Caco-2 (cell line): ENCODE data around the gene RNF7. TPM values are rescaled to one million over a fixed set of nuclear protein-coding genes. Genes with fewer than 3 reads are reported as not detected.

ENCODE experiments used
- BruUV-seq: library from RNA; stranded (reverse); fragments of 400-500 nt; replicated peaks from 2 replicates; lab custom pipeline; 2021; lab: Mats Ljungman, UMichigan
- CTCF ChIA-PET: fragments of 300-600 bp; sonication (Branson Sonifier 250); formaldehyde crosslinking; loops from one replicate; lab custom pipeline; 2022; ENCODE audit warnings: antibody characterized with exemption; lab: Charles Lee
- POLR2A ChIA-PET: fragments of 300-600 bp; sonication (Branson Sonifier 250); formaldehyde crosslinking; loops from one replicate; lab custom pipeline; 2022; ENCODE audit warnings: antibody characterized with exemption; lab: Charles Lee
- DNase-seq, 2 experiments: peaks; one replicate each; pipeline versions ENCODE4 v3.0.0 to v3.0.0-alpha.2; 2020 to 2022
- H3K27me3 ChIP-seq: replicated peaks from 2 replicates; pipeline ENCODE4 v1.6.0; 2011; ENCODE audit warnings: low read length; ENCODE audit not compliant: control insufficient read depth, insufficient read depth
- H3K36me3 ChIP-seq: 2 replicates; pipeline ENCODE4 v1.5.1; 2011; ENCODE audit warnings: low read length; ENCODE audit not compliant: control insufficient read depth, insufficient read depth
- H3K4me1 ChIP-seq: fragments of 250-450 bp; sonication (Bioruptor Pico); 2 replicates; pipeline ENCODE4 v1.5.1; 2020; ENCODE audit warnings: mild to moderate bottlenecking
- H3K4me3 ChIP-seq: 2 replicates; pipeline ENCODE4 v1.5.1; 2011; ENCODE audit warnings: low read depth, mild to moderate bottlenecking, control low read depth, low read length
- H3K9me3 ChIP-seq: fragments of 250-450 bp; sonication (Bioruptor Pico); 2 replicates; pipeline ENCODE4 v1.5.1; 2020; ENCODE audit warnings: mild to moderate bottlenecking, moderate library complexity
- H3K27ac Mint-ChIP-seq: one replicate; pipeline ENCODE4 v1.8.0; 2022; ENCODE audit warnings: mixed read lengths; ENCODE audit not compliant: unreplicated experiment
- H3K27me3 Mint-ChIP-seq: one replicate; pipeline ENCODE4 v1.8.0; 2022; ENCODE audit warnings: mixed read lengths; ENCODE audit not compliant: insufficient read depth, unreplicated experiment
- H3K36me3 Mint-ChIP-seq: one replicate; pipeline ENCODE4 v1.8.0; 2022; ENCODE audit warnings: mild to moderate bottlenecking, mixed read lengths; ENCODE audit not compliant: insufficient read depth, unreplicated experiment
- H3K4me1 Mint-ChIP-seq: one replicate; pipeline ENCODE4 v1.8.0; 2022; ENCODE audit warnings: low read depth, mixed read lengths; ENCODE audit not compliant: unreplicated experiment
- H3K4me3 Mint-ChIP-seq: one replicate; pipeline ENCODE4 v1.8.0; 2022; ENCODE audit warnings: mild to moderate bottlenecking, moderate library complexity, mixed read lengths; ENCODE audit not compliant: unreplicated experiment
- H3K9me3 Mint-ChIP-seq: one replicate; pipeline ENCODE4 v1.8.0; 2022; ENCODE audit warnings: mixed read lengths; ENCODE audit not compliant: unreplicated experiment
- CTCF ChIP-seq, 2 experiments: fragments of 200-600 bp in 1 of 2; IDR thresholded peaks; 1 replicate in 1 of 2; 2 replicates in 1 of 2; pipeline versions ENCODE4 v1.5.1 to v1.8.0; 2011 to 2022; ENCODE audit warnings: antibody characterized with exemption in 1 of 2, control low read depth in 1 of 2, inconsistent platforms in 1 of 2, low read depth in 1 of 2, low read length in 1 of 2, mild to moderate bottlenecking in 1 of 2, moderate library complexity in 1 of 2; ENCODE audit not compliant: insufficient read depth in 1 of 2, severe bottlenecking in 1 of 2, unreplicated experiment in 1 of 2
- intact Hi-C: fragments of 100-400 bp; cut with micrococcal nuclease; formaldehyde crosslinking; loops from one replicate; pipeline ENCODE4 v1.10.0; 2022; ENCODE audit not compliant: unreplicated experiment
- total RNA-seq: library from RNA; stranded (reverse); gene quantifications from 2 replicates; pipeline ENCODE4 v1.2.3, GENCODE V29; 2022

Gene RNF7
- total RNA-seq, 1 experiment from 2014 or later, result 96.3 TPM

- Mint-ChIP-seq H3K4me3 (no peak overlapping the region), H3K4me1 (no peaks in the 10 kb centered on the region), H3K27ac (no peak overlapping the region), H3K27me3 (peaks cover 2% of the 10 kb centered on the region), H3K9me3 (no peaks in the 10 kb centered on the region), H3K36me3 (no peaks in the 10 kb centered on the region)
- Histone ChIP-seq H3K36me3 (no peaks in the 10 kb centered on the region), H3K27me3 (no peaks in the 10 kb centered on the region), H3K4me1 (no peaks in the 10 kb centered on the region), H3K9me3 (no peaks in the 10 kb centered on the region), H3K4me3 (no peak overlapping the region)
- intact Hi-C loops, result no loop called here
- ChIA-PET CTCF (no interaction called here), POLR2A (no interaction called here)
- no peak for DNase-seq
- no peak for TF ChIP-seq CTCF (IDR thresholded peaks at IDR 0.05; ENCODE audit: insufficient read depth in 1 of 2, low read depth in 1 of 2, low read length in 1 of 2, severe bottlenecking in 1 of 2, unreplicated experiment in 1 of 2)
- BruUV-seq, result no TSS peak
These were observed 35.6 kb downstream of the RNF7 start for GRCh38 chr3:141773676-141774075.

GRCh38 chr3:141776376-141776775, 38.3 kb downstream of the RNF7 start:
- Histone ChIP-seq H3K36me3 (no peaks in the 10 kb centered on the region), H3K27me3 (no peaks in the 10 kb centered on the region), H3K9me3 (no peaks in the 10 kb centered on the region), H3K4me1 (no peaks in the 10 kb centered on the region), H3K4me3 (no peak overlapping the region)
- Mint-ChIP-seq H3K9me3 (no peaks in the 10 kb centered on the region), H3K36me3 (no peaks in the 10 kb centered on the region), H3K4me3 (no peak overlapping the region), H3K4me1 (no peaks in the 10 kb centered on the region), H3K27ac (no peak overlapping the region), H3K27me3 (no peaks in the 10 kb centered on the region)
- no TSS peak for BruUV-seq
- no peak for DNase-seq
- POLR2A ChIA-PET, result no interaction called here
- intact Hi-C loops, result no loop called here
- CTCF ChIA-PET, result no interaction called here
- no peak for TF ChIP-seq CTCF (IDR thresholded peaks at IDR 0.05; ENCODE audit: insufficient read depth in 1 of 2, low read depth in 1 of 2, low read length in 1 of 2, severe bottlenecking in 1 of 2, unreplicated experiment in 1 of 2)

DNA sequence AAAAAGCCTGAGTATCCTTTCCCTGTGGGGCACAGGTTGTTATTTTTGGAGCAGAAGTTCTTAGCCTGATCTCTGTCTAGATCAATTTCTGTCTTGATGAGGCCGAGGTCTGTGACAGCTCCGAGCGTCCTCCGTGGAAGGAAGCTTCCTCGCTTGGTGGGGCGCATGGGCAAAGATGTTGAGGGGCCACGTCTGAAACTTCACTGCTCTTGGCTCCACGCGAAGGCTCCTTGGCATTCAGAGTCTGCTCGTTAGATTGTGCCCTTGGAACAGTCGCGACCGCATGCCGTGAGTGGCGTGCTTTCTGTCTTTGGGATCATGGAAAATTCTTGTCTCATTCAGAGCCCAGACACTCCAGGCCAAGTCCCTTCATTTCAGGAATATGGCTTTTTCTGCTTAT, 38.8 kb downstream of the RNF7 start:
- no peak for TF ChIP-seq CTCF (IDR thresholded peaks at IDR 0.05; ENCODE audit: insufficient read depth in 1 of 2, low read depth in 1 of 2, low read length in 1 of 2, severe bottlenecking in 1 of 2, unreplicated experiment in 1 of 2)
- no peaks in the 10 kb centered on the region for H3K9me3 ChIP-seq
- H3K27ac Mint-ChIP-seq, result no peak overlapping the region

More for the DNA sequence above, 38.8 kb downstream of the RNF7 start:
- no peaks in the 10 kb centered on the region for H3K4me1 Mint-ChIP-seq
- Histone ChIP-seq H3K27me3 (no peaks in the 10 kb centered on the region), H3K4me1 (no peaks in the 10 kb centered on the region), H3K4me3 (no peak overlapping the region), H3K36me3 (no peaks in the 10 kb centered on the region)
- CTCF ChIA-PET, result no interaction called here
- no peak for DNase-seq
- intact Hi-C loops, result no loop called here
- BruUV-seq, result no TSS peak
- H3K27me3 Mint-ChIP-seq, result no peaks in the 10 kb centered on the region
- POLR2A ChIA-PET, result no interaction called here
- H3K4me3 Mint-ChIP-seq, result no peak overlapping the region
- no peaks in the 10 kb centered on the region for H3K9me3 Mint-ChIP-seq
- no peaks in the 10 kb centered on the region for H3K36me3 Mint-ChIP-seq
